ENCODE measurements around the gene NISCH.

NISCH gene

DNA sequence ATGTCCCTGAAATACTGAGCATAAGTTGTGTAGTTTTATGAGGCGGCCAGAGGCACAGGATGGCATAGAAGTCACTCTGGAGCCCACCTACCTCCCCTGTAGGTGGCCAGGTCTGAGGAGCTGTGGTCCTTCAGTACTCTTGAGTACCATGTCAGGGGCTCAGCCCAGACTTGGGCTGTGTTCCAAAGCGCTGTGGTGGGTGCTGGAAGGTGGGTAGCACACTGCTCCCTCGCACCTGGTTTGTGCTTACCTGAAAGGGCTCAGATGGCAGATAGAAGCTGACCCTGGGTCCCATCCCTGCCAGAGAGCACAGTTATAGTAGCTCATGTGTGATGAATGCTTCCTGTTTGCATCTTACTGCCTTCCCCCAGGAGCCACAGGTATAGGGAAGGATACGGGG, 15.5 kb downstream of the NISCH start:
- no peak for DNase-seq (ENCODE audit: low read depth)
- no peak overlapping the region for H3K4me3 ChIP-seq (ENCODE audit: control insufficient read depth, low read depth, low read length)
- TF ChIP-seq, protein P1, sequence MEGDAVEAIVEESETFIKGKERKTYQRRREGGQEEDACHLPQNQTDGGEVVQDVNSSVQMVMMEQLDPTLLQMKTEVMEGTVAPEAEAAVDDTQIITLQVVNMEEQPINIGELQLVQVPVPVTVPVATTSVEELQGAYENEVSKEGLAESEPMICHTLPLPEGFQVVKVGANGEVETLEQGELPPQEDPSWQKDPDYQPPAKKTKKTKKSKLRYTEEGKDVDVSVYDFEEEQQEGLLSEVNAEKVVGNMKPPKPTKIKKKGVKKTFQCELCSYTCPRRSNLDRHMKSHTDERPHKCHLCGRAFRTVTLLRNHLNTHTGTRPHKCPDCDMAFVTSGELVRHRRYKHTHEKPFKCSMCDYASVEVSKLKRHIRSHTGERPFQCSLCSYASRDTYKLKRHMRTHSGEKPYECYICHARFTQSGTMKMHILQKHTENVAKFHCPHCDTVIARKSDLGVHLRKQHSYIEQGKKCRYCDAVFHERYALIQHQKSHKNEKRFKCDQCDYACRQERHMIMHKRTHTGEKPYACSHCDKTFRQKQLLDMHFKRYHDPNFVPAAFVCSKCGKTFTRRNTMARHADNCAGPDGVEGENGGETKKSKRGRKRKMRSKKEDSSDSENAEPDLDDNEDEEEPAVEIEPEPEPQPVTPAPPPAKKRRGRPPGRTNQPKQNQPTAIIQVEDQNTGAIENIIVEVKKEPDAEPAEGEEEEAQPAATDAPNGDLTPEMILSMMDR (IDR thresholded peaks at IDR 0.05; ENCODE audit: control insufficient read depth, insufficient read depth, low read depth, low read length, missing control alignments): no peak

DNA sequence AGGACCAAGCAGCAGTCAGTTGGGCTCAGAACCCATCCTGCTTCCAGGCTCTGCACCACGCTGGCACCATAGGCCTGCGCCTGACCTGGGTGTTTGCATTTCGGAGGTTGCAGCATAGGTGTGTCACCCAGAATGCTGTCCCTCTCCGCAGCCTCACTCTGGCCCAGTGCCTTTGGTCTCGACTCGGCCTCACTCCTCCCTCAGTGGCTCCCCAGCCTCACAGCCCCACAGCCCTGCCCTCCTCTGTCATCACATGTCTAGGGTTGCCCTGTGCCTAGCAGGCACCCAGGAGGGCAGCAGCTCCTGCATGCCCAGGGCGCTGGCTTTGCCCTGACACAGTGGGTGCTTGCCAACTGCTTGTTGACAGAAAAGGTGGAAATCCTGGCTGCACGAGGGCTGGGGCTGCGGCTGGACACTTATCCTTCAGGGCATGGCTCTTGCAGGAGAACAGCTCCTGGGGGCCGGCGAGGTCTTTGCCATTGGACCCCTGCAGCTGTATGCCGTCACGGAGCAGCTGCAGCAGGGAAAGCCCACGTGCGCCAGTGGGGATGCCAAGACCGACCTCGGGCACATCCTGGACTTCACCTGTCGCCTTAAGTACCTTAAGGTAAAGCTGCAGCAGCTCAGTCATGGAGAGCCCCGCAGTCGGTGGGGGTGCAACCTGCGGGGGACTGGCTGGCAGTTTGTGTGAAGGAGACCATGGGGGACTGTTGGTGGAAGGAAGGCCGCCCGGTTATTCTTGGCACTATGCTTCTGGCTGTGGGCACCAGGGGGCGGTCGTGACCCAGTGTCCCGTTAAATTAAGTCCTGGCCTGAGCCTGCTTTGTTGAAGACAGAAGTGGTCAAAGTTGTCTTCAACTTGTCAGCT, 16.2 kb downstream of the NISCH start:
- no peak for DNase-seq (ENCODE audit: low read depth)
- H3K4me3 ChIP-seq (ENCODE audit: control insufficient read depth, low read depth, low read length): no peak overlapping the region
- TF ChIP-seq, protein P1 (IDR thresholded peaks at IDR 0.05; ENCODE audit: control insufficient read depth, insufficient read depth, low read depth, low read length, missing control alignments): peak; percentile 65

DNA sequence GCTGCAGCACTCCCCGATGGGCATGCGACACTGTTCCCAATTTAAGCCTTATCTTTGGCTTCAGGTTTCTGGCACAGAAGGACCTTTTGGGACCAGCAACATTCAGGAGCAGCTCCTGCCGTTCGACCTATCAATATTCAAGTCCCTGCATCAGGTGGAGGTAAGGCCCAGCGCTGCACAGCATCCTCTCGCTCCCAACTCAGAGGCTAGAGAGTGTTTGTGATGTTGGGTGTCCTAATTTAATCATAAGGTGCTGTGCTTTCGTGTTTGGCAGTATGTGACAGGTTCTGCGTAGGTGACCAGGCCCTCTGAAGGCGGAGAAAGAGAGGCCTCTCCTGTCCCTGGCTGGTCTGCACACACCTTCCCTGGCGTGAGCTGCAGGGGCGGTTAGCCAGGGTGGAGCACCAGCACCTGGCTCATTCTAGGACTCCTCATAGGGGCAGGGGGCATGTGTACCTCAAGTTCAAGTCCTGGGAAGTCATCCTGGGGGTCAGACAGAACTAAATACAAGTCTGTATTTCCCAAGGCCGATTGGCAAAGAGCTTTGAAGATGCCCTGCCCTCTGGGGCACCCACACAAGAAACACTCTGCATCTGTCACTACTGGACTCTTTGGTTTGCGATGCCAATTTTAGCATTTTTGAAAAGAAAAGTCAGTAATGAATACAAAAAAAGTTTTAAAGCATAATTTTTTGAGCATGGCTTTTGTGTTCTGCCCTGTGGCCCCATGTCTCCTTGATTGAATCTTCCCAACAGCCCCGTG, 17.0 kb downstream of the NISCH start:
- H3K4me3 ChIP-seq (ENCODE audit: control insufficient read depth, low read depth, low read length): no peak overlapping the region
- TF ChIP-seq, protein P1 (IDR thresholded peaks at IDR 0.05; ENCODE audit: control insufficient read depth, insufficient read depth, low read depth, low read length, missing control alignments): no peak
- DNase-seq (ENCODE audit: low read depth): no peak

DNA sequence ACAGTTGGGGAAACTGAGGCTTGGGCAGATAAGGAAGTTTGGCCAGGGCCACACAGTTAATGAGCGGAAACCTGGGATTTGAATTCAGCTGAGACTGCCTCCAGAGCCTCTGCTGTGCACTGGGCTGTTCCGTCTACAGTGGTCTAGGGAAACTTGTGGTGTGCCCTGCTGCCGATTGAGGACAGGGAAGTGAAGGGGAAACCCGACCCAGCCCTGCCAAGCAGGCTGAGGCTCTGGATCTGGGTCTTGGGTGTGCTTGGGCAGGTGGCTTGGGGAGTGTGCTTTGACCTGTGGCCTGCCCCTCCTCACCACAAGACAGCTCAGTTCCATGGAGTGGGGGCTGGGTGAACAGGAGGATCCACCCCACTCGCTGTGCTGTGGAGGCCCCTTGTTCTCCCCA, 17.6 kb downstream of the NISCH start:
- no peak for DNase-seq (ENCODE audit: low read depth)
- TF ChIP-seq, protein P1 (IDR thresholded peaks at IDR 0.05; ENCODE audit: control insufficient read depth, insufficient read depth, low read depth, low read length, missing control alignments): no peak

DNA sequence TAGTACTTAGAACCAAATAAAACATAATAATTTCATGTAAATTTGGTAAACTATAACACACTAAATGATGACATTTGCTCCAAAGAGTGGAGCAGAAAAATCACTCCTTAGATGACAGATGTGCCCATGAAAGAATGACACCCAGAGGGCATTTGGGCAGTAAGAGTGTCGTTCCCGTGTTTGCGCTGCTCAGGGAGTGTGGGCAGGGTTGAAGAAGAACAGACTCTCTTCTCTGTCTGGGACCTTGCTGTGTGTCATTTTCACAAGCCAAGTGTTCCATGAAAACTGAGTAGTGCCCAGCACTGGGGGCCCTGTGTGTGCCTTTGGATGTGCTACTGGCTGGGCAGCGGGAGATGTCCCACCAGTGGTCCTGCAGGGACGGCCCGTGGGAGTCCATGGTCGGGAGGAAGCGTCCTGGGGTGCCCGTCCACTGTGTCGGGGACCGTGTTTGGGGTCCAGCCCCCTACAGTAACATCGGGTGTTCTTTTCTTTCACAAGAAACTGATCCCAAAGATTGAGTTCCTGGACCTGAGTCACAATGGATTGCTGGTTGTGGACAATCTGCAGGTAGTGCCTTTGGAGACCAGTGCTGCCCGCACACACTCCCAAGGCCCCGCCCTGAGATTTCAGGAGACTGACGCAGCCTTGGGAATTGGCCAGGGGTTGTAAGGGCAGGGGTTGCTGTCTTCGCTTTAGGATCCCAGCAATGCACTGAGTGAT, 21.8 kb downstream of the NISCH start:
- TF ChIP-seq, protein P1 (IDR thresholded peaks at IDR 0.05; ENCODE audit: control insufficient read depth, insufficient read depth, low read depth, low read length, missing control alignments): no peak
- no peak overlapping the region for H3K4me3 ChIP-seq (ENCODE audit: control insufficient read depth, low read depth, low read length)
- DNase-seq (ENCODE audit: low read depth): no peak

More for the DNA sequence above, 17.6 kb downstream of the NISCH start:
- no peak overlapping the region for H3K4me3 ChIP-seq (ENCODE audit: control insufficient read depth, low read depth, low read length)

DNA sequence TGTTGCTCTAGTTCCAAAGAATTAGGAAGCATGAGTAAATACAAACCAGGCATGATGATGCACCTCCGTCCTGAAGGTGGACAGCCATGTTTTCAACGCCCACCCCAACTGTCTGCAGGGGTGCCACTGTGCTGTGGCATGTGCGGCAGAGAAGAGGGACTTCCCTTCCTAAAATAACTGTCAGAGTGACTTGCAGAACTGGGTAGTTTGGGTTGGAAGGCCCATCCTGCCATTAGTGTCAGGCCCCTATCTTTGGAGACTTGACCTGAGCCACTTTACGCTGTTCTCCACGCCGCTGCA, 22.3 kb downstream of the NISCH start:
- TF ChIP-seq, protein P1 (IDR thresholded peaks at IDR 0.05; ENCODE audit: control insufficient read depth, insufficient read depth, low read depth, low read length, missing control alignments): no peak
- no peak for DNase-seq (ENCODE audit: low read depth)
- H3K4me3 ChIP-seq (ENCODE audit: control insufficient read depth, low read depth, low read length): no peak overlapping the region

Data from AG09309 (cell line).